Measurements from ENCODE around the gene CYP11A1. TPM values are rescaled to one million over a fixed set of nuclear protein-coding genes. Genes with fewer than 3 reads are reported as not detected.

CYP11A1 gene
- 0.36 and 1.9 TPM in 2 replicates for total RNA-seq

DNA sequence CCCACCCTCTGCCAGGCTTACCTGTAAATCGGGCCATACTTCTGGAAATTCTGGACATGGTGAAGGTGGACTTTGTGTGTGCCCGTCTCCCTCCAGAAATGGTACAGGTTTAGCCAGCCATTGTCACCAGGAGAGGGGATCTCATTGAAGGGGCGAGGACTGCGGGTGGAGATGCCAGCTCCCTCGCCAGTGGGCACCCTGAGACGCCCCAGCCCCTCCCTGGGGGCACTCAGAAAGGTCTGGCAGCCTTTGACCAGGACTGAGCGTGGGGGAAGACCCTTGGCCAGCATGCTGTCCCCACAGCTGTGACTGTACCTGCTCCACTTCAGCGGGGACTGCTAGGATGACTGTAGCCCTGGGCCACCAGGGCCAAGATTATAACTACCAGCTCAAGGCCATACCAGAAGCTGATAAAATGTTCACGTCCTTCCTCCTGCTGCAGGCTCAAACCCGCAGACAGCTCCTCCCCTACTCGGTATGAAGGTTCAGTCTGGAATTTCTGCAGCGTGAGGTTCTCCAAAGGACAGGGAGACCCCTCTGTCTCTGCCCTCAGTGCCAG is at the start of gene CYP11A1:
TSS of gene CYP11A1 (minus strand) at position 351 of the 559 bp plus-strand sequence. CDS start at position 290, 61 bp downstream.

Other genes starting within 250 kb of the CYP11A1 start
- gene ISLR2, start 237.1 kb downstream of the CYP11A1 start, total RNA-seq = 0.16 TPM in 1 of 2 replicates, not detected in the other
- gene ISLR, start 193.9 kb downstream of the CYP11A1 start, total RNA-seq = 89.9 TPM in 2 replicates
- 0.16 TPM in 1 of 2 replicates, not detected in the other for gene STRA6, start 164.9 kb downstream of the CYP11A1 start, total RNA-seq
- not detected in 2 replicates for gene CCDC33, start 131.3 kb downstream of the CYP11A1 start, total RNA-seq
- 1.6 and 3.2 TPM in 2 replicates for gene SEMA7A, start 66.3 kb upstream of the CYP11A1 start, total RNA-seq
- 73.2 and 85.4 TPM in 2 replicates for gene UBL7, start 93.5 kb upstream of the CYP11A1 start, total RNA-seq
- gene ARID3B, start 173.6 kb upstream of the CYP11A1 start, total RNA-seq = 0.65 and 0.90 TPM in 2 replicates
- gene CLK3, start 248.2 kb upstream of the CYP11A1 start, total RNA-seq = 77.8 and 78.5 TPM in 2 replicates

Data from cardiac atrium fibroblast (primary cell).